Endothelial cell of umbilical vein (primary cell): ENCODE data around the gene FAM114A1. TPM values are rescaled to one million over a fixed set of nuclear protein-coding genes. Genes with fewer than 3 reads are reported as not detected.

Experiments used
- BruUV-seq: library from RNA; stranded (reverse); fragments of 400-500 nt; replicated peaks from 2 replicates; lab custom pipeline; 2021; lab: Mats Ljungman, UMichigan
- CTCF ChIA-PET: fragments of 300-600, 350-600 bp; sonication (Branson Sonifier 250); formaldehyde crosslinking; loops from one replicate; lab custom pipeline; 2021; ENCODE audit warnings: antibody characterized with exemption, inconsistent platforms; lab: Charles Lee
- POLR2A ChIA-PET: fragments of 300-600, 350-600 bp; sonication (Branson Sonifier 250); formaldehyde crosslinking; loops from one replicate; lab custom pipeline; 2021; ENCODE audit warnings: antibody characterized with exemption, inconsistent platforms; lab: Charles Lee
- DNase-seq: peaks from one replicate; pipeline ENCODE4 v3.0.0-alpha.2; 2011; ENCODE audit warnings: low read depth, low spot score
- FAIRE-seq: peaks from 2 replicates; lab custom pipeline; 2011; peaks lifted over from hg19 to GRCh38; lab: Jason Lieb, UNC
- H2AFZ ChIP-seq: 2 replicates; pipeline ENCODE4 v1.6.0; 2012; ENCODE audit warnings: low read depth, low read length, control low read depth, inconsistent platforms
- H3K27ac ChIP-seq: 2 replicates; pipeline ENCODE4 v1.5.1; 2011; ENCODE audit warnings: low read depth, mild to moderate bottlenecking, control low read depth, low read length, moderate library complexity; ENCODE audit not compliant: insufficient read depth
- H3K27me3 ChIP-seq, 2 experiments: 2 replicates each; pipeline versions ENCODE4 v1.6.0 to v1.6.1; 2011; ENCODE audit warnings: low read length in 2 of 2, mixed read lengths in 1 of 2; ENCODE audit not compliant: control insufficient read depth in 2 of 2, insufficient read depth in 2 of 2
- H3K36me3 ChIP-seq, 2 experiments: 2 replicates in 1 of 2; 3 replicates in 1 of 2; pipeline ENCODE4 v1.5.1; 2011; ENCODE audit warnings: low read length in 2 of 2, mild to moderate bottlenecking in 1 of 2, moderate library complexity in 1 of 2; ENCODE audit not compliant: control insufficient read depth in 2 of 2, insufficient read depth in 2 of 2; ENCODE audit errors: extremely low read depth in 1 of 2
- H3K4me1 ChIP-seq: 3 replicates; pipeline ENCODE4 v1.5.1; 2011; ENCODE audit warnings: mild to moderate bottlenecking, low read length; ENCODE audit not compliant: control insufficient read depth, insufficient read depth; ENCODE audit errors: extremely low read depth
- H3K4me2 ChIP-seq: 2 replicates; pipeline ENCODE4 v1.6.1; 2011; ENCODE audit warnings: low read length, control low read depth, mixed read lengths; ENCODE audit not compliant: insufficient read depth
- H3K4me3 ChIP-seq, 3 experiments: fragments of 200-600 bp in 1 of 3; sonication (generic), shearing (Covaris generic) in 1 of 3; replicated peaks in 1 of 3; 2 replicates each; pipeline ENCODE4 v1.5.1; 2011 to 2016; ENCODE audit warnings: control low read depth in 3 of 3, low read length in 3 of 3, mild to moderate bottlenecking in 2 of 3, inconsistent platforms in 1 of 3, low read depth in 1 of 3, moderate library complexity in 1 of 3; ENCODE audit not compliant: insufficient read depth in 1 of 3
- H3K79me2 ChIP-seq: 2 replicates; pipeline ENCODE4 v1.6.0; 2012; ENCODE audit warnings: low read length, inconsistent platforms; ENCODE audit not compliant: control insufficient read depth, insufficient read depth
- H3K9ac ChIP-seq: replicated peaks from 2 replicates; pipeline ENCODE3; 2011; ENCODE audit warnings: low read length, control low read depth; ENCODE audit not compliant: insufficient read depth; ENCODE audit errors: extremely low read depth
- H3K9me1 ChIP-seq: replicated peaks from 3 replicates; pipeline ENCODE4 v1.6.0; 2011; ENCODE audit warnings: mild to moderate bottlenecking, low read length; ENCODE audit not compliant: control insufficient read depth, insufficient read depth; ENCODE audit errors: extremely low read depth
- H3K9me3 ChIP-seq: replicated peaks from 2 replicates; pipeline ENCODE4 v1.5.1; 2012; ENCODE audit warnings: low read length, inconsistent platforms; ENCODE audit not compliant: control insufficient read depth, insufficient read depth
- H4K20me1 ChIP-seq: replicated peaks from 2 replicates; pipeline ENCODE3; 2011; ENCODE audit warnings: mild to moderate bottlenecking, low read length; ENCODE audit not compliant: control insufficient read depth, insufficient read depth; ENCODE audit errors: extremely low read depth
- EZH2 ChIP-seq: IDR thresholded peaks from 2 replicates; pipeline ENCODE4 v1.6.1; 2012; ENCODE audit warnings: borderline replicate concordance, low read depth, mild to moderate bottlenecking, moderate library complexity, low read length, inconsistent platforms; ENCODE audit not compliant: severe bottlenecking
- FOS ChIP-seq: IDR thresholded peaks from 2 replicates; pipeline ENCODE4 v1.6.1; 2011; ENCODE audit warnings: mild to moderate bottlenecking, low read length, moderate library complexity, borderline replicate concordance; ENCODE audit not compliant: insufficient read depth
- GATA2 ChIP-seq: IDR thresholded peaks from 2 replicates; pipeline ENCODE4 v1.7.0; 2011; ENCODE audit warnings: low read depth, mild to moderate bottlenecking, moderate library complexity, mixed read lengths, low read length; ENCODE audit not compliant: insufficient read length, insufficient read depth
- JUN ChIP-seq: IDR thresholded peaks from 2 replicates; pipeline ENCODE4 v1.6.1; 2011; ENCODE audit warnings: borderline replicate concordance, low read depth; ENCODE audit not compliant: insufficient read length, insufficient read depth
- MYC ChIP-seq: IDR thresholded peaks from one replicate; pipeline ENCODE4 v1.6.1; 2011; ENCODE audit warnings: mild to moderate bottlenecking, low read depth, low read length
- POLR2A ChIP-seq: IDR thresholded peaks from 2 replicates; pipeline ENCODE4 v1.6.1; 2012; ENCODE audit warnings: low read depth, mild to moderate bottlenecking, control low read depth, low read length
- POLR2AphosphoS5 ChIP-seq: IDR thresholded peaks from 2 replicates; pipeline ENCODE4 v1.6.1; 2012; ENCODE audit warnings: low read depth, mild to moderate bottlenecking, control low read depth, low read length, moderate library complexity; ENCODE audit not compliant: insufficient read depth
- dilution Hi-C: fragments of 300-500 bp; cut with MboI; formaldehyde crosslinking; loops from one replicate; pipeline ENCODE4 v1.15.0; 2019; ENCODE audit warnings: low sequenced_read_pairs; ENCODE audit not compliant: extremely low pct_ligation_motif_present
- intact Hi-C: fragments of 100-400 bp; cut with micrococcal nuclease; formaldehyde crosslinking; loops from one replicate; pipeline ENCODE4 v1.10.0; 2022
- polyA plus RNA-seq, 4 experiments: library from polyadenylated mRNA; depleted of rRNA in 3 of 4; stranded (reverse) in 3 of 4; unstranded in 1 of 4; fragments of >200 nt; gene quantifications; 2 replicates each; pipeline versions ENCODE4 v1.2.1 to v1.2.3, GENCODE V29; 2011 to 2012; ENCODE audit warnings: missing spikeins in 1 of 4
- total RNA-seq: library from RNA; stranded (reverse); gene quantifications from 2 replicates; pipeline ENCODE4 v1.2.3, GENCODE V29; 2021
- TF ChIP-seq, protein P1 (sequence below): IDR thresholded peaks from 2 replicates; pipeline ENCODE4 v1.6.1; 2011; ENCODE audit not compliant: insufficient read depth, insufficient read length

FAM114A1 gene
- total and polyA plus RNA-seq, 2 donors (not counting 3 experiments of a cell fraction or from before 2014, with no cell fraction given) = 99.2 to 118 TPM

DNA sequence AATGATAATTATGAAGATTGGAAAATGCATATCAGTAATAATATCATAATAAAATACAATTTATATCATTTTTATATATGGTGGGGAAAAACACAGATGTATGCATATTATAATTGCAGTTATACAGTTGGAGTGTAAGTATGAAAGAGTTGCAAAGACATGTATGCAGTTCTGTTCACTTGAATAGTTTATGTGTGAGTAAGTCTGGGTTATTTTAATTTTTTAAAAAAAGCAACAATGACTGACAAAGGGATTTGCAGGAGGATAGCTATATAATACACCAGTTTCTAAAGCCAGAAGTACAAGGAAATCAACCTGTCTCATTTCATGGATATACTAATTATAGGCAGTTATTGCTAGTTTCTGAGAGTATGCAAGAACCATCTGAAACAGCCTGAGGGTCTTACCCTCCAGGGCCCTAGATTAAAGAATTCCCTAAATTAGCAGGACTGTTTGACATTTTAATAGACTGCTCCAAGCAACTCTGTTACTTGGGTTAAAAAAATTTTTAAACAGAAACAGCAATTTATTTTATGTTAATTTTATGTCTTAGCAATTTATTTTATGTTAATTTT is 40.2 kb downstream of the FAM114A1 start:
- no peaks in the 10 kb centered on the region for H3K27me3 ChIP-seq
- no peaks in the 10 kb centered on the region for H3K9me3 ChIP-seq
- H4K20me1 ChIP-seq = no peaks in the 10 kb centered on the region
- no peaks in the 10 kb centered on the region for H3K4me1 ChIP-seq
- H3K27ac ChIP-seq = no peak overlapping the region
- no peaks in the 10 kb centered on the region for H3K9me1 ChIP-seq
- FAIRE-seq (no peak), DNase-seq (no peak)
- H3K36me3 ChIP-seq = peaks cover 20 to 28% of the 10 kb centered on the region in 2 experiments
- ChIA-PET POLR2A (no interaction called here), CTCF (interaction anchor here (2.4 kb wide), 1 partner anchor 227 kb away, joined by 8 read pairs; no protein-coding TSS in a partner anchor)
- H3K4me2 ChIP-seq = no peak overlapping the region
- H3K9ac ChIP-seq = no peak overlapping the region
- dilution Hi-C loops = no loop called here
- intact Hi-C loops = no loop called here
- no peaks in the 10 kb centered on the region for H3K79me2 ChIP-seq
- no peak overlapping the region for H2AFZ ChIP-seq
- H3K4me3 ChIP-seq = no peak overlapping the region
- TF ChIP-seq FOS = no peak
- no peak for TF ChIP-seq POLR2A
- no peak for TF ChIP-seq JUN
- TF ChIP-seq MYC = no peak
- TF ChIP-seq, protein P1, sequence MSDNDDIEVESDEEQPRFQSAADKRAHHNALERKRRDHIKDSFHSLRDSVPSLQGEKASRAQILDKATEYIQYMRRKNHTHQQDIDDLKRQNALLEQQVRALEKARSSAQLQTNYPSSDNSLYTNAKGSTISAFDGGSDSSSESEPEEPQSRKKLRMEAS = no peak
- TF ChIP-seq POLR2AphosphoS5 = no peak
- TF ChIP-seq EZH2 = no peak
- BruUV-seq = no TSS peak

DNA sequence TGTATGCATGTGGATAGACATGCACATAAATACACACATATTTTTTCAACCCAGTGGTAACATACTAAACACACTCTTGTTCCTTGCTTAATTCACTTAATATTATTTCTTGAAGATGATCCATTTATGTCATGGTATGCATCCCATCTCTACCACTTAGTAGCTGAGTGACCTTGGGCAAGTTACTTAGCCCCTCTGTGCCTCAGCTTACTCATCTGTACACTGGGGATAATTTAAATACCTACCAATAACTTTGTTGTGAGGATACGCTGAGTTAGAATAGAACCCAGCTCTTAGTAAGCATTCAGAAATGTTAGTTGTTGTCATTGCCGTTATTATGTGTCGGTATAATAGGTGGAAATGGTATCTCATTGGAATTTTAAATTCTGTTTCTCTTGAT is 41.4 kb downstream of the FAM114A1 start:
- no peaks in the 10 kb centered on the region for H3K9me1 ChIP-seq
- no peak overlapping the region for H3K4me2 ChIP-seq
- H4K20me1 ChIP-seq = no peaks in the 10 kb centered on the region
- FAIRE-seq (no peak), DNase-seq (no peak)
- no peak overlapping the region for H3K27ac ChIP-seq
- no peaks in the 10 kb centered on the region for H3K4me1 ChIP-seq
- no TSS peak for BruUV-seq
- no peaks in the 10 kb centered on the region for H3K9me3 ChIP-seq
- no peak overlapping the region for H3K9ac ChIP-seq
- H3K36me3 ChIP-seq = peaks cover 26 to 30% of the 10 kb centered on the region in 2 experiments
- H2AFZ ChIP-seq = no peak overlapping the region
- H3K79me2 ChIP-seq = no peaks in the 10 kb centered on the region
- TF ChIP-seq POLR2A (no peak), GATA2 (no peak), FOS (no peak), EZH2 (no peak)
- TF ChIP-seq, protein P1 = no peak
- no peak overlapping the region for H3K4me3 ChIP-seq
- intact Hi-C loops = no loop called here
- ChIA-PET CTCF (interaction anchor here (1.1 to 2.4 kb wide), 5 partner anchors 15 to 226 kb away, joined by 3 to 8 read pairs (median 3); partner anchors contain the start of gene TLR10), POLR2A (no interaction called here)
- dilution Hi-C loops = no loop called here
- no peaks in the 10 kb centered on the region for H3K27me3 ChIP-seq
